GM18861 (cell line): ENCODE results near the gene BBOX1.
"Not testable (repeated sequence)": the region's sequence is repeated elsewhere in the genome, so short reads cannot be mapped to it uniquely, and the experiment has no call there.

Experiments
- ATAC-seq: cut with Tn5 transposase; IDR thresholded peaks from one replicate; pipeline ENCODE4 v1.9.1; 2021; ENCODE audit not compliant: unreplicated experiment

Gene BBOX1

DNA sequence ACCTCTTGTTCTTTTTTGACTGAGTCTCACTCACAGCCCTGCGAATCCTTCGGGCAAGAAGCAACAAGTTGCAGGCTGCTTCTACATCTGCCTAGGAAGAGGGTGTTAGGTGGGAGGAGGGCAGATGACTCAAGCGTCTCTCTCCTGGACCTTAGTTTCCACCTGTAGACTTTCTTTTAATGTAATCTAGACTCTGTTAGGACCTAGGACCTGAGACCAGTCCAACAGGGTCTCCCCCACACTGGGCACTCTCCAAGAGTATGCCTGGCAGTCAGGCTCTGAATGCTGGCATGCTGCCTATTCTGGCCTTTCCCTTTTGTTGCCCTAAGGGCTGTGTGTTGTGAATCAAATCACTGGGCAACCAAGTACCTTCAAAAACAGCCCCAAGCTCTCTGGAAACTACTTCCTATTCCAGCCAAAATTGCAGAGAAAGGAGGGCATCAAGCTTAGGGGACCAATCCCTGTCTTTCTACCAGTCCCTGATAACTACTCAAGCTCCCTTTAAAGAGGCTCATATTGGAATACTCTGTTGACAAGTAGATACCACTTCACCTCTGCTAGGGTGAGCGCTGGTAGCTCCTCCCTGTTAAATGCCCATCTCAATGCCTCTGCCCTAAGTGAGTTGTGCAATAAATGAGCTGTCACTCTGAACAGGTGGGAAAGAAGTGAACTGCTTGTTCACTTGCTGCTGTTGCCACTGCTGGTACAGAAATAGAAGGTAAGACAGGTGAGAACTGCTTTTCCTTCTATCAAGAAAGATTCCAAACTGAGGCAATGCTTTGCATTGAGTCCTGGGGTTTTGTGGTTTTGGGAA, at the start of gene BBOX1:
BBOX1 (plus strand) TSS at position 514 of the 814 bp plus-strand sequence. CDS start 14,616 bp downstream, outside the sequence.
- no peak for ATAC-seq

DNA sequence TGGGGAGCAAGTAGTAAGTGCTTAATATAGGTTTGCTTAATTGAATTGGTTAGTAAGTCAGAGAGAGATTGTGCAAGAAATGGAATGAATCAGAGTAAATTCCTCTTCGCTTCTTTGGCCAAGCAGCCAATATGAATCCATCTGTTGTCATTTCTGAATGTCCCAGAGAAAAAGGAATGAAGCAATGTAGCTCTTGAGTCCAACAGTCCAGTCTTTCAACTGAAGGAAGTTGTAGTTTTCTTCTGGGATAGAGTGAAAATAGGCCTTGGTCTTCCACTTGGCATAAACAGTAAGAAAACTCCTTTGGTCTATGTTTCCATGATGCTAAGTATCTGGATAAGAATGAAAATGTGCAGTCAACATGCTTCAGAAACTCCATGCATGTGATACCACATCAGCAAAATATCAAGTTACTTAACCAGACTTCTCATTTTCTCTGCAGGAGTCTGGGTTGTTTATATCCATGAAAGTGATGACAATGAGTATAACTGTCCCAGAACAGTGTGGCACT, 48.5 kb upstream of the BBOX1 start:
- ATAC-seq = no peak

GRCh38 chr11:26993965-26994457, 46.6 kb upstream of the BBOX1 start, which contains the start of gene FIBIN:
Gene FIBIN (plus strand): TSS chr11:26994112. CDS start chr11:26994527, 415 bp downstream.
- ATAC-seq = no peak

DNA sequence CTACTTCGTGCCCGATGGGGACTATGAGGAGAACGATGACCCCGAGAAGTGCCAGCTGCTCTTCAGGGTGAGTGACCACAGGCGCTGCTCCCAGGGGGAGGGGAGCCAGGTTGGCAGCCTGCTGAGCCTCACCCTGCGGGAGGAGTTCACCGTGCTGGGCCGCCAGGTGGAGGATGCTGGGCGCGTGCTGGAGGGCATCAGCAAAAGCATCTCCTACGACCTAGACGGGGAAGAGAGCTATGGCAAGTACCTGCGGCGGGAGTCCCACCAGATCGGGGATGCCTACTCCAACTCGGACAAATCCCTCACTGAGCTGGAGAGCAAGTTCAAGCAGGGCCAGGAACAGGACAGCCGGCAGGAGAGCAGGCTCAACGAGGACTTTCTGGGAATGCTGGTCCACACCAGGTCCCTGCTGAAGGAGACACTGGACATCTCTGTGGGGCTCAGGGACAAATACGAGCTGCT, 46.0 kb upstream of the BBOX1 start:
- ATAC-seq = no peak

DNA sequence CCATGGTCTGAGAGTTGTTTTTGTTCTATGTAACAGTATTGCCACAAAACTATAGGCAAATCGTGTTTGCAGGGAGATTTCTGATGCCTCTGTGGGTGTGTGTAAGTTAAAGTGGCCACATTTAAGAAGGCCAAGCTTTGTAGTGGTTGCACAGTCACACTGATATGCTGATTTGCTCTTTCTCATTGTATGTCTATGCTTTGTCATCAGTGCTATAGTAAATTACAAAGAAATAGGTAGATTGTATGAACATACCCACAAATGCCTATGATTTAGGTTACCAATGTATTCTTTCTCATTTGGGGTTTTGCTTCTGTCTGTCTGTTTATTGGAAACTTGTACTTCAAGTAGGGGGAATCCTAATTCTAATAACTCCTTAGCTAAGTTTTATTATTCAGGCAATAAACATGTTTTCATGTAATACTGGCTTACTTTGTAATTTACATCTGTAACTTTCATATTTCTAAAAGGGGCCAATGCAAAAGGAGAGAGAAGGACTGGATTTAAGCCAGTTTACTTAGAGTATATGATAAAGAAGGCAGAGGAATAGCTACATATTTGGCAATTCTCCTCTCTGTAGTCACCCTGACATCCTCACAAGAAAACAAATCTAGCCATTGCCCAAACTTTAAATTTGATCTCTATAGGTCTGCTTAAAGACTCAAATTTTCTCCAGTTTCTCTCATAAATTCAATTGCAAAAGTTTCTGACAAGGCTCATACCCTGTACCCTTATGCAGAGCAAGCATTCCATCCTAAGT, 44.7 kb upstream of the BBOX1 start:
- ATAC-seq = no peak

DNA sequence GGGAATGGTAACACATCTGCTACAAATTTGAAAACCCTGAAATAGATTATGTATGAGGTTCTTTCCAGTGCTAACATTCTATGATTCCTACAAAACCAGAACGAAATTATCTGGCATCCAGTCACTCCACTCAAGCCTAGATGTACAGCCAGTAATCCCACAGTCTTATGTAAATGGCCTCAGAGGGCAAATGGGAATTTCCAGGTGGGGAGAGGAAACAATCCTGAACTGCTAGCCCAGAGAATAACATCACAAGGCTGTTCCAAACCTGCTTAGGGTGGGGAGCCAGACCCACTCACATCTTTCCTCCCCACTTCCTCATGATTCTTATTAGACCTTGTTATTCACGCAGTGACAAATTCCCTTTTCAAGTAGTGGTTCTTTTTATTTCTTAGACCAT, 43.2 kb upstream of the BBOX1 start:
- ATAC-seq = no peak

DNA sequence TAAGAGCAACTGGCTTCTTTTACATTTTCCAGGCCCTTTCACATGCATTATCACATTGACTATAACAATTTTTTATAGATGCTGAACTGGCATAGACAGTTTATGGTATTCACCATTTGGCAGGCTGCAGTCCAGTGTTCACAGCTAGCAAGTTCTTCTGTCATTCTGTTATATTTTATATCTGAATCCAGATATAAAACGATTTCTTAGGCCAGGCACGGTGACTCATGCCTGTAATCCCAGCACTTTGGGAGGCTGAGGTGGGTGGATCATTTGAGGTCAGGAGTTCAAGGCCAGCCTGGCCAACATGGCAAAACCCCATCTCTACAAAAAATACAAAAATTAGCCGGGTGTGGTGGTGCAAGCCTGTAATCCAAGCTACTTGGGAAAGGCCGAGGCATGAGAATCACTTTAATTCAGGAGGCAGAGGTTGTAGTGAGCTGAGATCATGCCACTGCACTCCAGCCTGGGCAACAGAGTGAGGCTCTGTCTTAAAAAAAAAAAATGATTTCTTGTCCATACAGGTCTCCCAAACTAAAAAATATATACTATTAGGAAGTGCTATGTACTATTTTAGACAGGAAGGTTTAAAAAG, 39.4 kb upstream of the BBOX1 start:
- not testable (repeated sequence) for ATAC-seq

GRCh38 chr11:27002431-27002830, 38.2 kb upstream of the BBOX1 start:
- ATAC-seq = no peak

- no peak for ATAC-seq
These were observed 37.8 kb upstream of the BBOX1 start for GRCh38 chr11:27002838-27003237.

GRCh38 chr11:27004103-27004502, 36.5 kb upstream of the BBOX1 start:
- no peak for ATAC-seq

DNA sequence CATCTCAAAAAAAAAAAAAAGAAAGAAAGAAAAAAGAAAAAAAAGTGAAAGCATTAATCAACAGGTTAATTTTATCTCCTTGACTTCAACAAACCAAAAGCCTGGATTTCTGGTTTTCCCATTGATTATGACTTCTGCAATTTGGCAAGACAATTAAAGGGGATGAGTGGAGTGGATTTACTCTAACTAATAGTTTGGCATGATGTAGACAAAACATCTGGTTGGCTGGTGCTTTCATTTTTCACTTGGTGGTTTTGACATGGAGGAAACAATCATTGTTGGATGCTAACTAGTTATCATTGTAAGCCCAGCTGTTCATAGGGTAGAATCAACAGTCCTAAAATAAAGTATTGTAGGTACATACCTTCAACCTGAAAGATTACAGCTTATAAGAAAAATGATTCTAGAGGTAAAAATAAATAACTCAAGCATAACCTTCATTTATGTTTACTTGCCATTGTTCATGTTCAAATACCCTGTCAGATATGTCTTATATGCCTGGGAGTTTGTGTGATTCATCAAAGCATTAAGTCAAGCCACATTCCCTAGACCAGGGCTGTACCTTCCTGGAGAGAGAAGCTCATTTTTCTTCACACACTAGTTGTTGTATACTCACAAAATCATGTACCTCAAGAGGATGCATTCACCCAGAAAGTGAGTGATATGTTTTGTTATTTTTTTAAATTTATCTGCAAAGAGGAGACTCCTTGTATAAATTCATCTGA, 31.6 kb upstream of the BBOX1 start:
- no peak for ATAC-seq

DNA sequence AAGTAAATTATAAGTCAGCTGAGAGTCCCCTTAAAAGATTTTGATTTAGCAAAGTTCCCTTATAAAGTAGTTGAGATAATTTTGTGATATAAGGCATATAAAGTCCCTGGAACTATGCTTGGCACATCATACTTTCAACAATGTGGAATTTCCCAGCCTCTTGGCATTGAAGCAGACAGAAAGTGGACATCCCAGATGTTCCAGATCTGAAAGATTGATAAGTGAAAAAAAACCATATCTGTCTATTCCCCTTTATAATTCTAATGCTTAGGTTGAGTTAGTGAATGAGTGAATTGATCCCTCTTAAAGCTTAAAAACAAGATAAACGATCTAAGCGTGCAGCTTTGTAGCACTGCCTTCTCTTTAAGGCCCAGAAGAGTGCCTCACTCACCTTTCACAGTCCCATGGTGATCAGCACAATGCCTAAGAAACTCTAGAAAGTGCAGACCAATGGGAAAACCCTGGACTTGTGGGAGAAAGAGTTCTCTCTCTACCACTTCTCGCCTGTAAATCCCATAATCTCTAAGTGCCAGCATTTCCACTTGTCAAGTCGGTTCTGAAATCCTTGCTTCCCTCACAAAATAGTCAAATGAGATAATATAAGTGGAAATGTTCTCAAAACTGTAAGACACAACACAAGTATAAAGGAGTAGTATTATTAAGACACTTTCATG, 28.9 kb upstream of the BBOX1 start:
- ATAC-seq = no peak

- no peak for ATAC-seq
These were observed 28.2 kb upstream of the BBOX1 start for GRCh38 chr11:27012234-27012921.

- no peak for ATAC-seq
These were observed 26.7 kb upstream of the BBOX1 start for GRCh38 chr11:27013781-27014361.

DNA sequence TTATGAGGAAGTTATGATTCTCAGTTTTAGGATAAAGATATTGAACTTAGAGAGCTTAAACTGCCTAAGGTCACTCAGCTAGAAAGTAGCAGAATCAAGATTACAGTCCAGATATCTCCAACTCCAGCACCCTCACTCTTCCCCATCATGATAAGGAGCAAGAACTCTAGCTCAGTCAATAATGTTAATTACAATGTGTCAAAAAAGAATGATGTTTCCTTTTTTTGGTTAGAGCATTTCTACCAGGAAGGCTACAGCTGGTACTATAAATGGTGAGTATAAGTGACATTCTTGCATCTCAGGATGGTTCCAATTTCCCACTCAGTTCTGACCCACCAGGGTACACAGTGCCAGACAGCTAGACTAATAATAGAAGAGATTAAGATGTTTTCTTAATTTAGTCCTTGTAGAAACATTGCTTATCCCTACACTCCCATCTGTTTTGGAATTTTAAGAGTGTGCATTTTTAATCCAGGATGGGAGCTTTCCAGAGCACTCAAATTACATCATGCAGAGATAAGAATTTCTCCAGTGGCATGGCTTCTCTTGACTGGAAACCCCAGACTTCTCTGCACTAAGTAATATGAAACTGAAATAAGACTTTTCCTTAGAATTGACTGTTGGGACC, 21.6 kb upstream of the BBOX1 start:
- no peak for ATAC-seq

DNA sequence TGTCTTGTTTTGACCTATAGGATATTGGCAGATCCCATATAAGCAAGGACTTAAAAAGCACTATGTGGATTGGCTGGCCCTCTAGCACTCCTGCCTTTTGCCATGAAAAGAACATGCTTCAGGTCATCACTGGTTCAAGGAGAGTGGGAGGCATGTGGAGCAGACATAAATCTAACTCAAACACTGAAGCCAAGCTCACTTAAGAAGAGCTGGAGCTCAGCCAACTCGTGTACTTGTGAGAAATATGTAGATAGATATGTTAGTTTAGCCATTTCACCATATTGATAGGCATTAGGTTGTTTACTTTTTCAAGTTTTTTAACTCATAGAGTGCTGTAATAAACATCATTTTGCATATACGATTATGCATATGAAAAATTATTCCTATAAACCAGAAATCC, 19.9 kb upstream of the BBOX1 start:
- no peak for ATAC-seq

GRCh38 chr11:27022659-27023251, 17.9 kb upstream of the BBOX1 start:
- no peak for ATAC-seq

DNA sequence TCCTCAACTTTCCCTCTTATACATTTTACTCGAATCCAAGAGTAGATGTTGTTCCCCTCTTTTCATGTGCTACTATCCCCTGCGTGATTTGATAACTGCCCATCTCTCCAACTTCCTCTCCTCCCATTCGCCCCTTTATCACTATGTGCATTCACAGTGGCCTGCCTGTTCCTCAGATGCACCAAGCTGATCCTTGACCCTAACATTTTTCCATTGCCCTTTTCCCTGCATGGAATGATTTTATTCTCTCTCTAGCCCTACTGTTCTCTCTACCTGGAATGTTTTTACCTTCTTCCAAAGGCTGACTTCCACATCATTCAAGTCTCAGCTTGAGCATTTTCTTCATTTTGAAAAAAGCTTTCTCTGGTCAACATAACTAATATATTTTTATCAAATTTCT, 15.8 kb upstream of the BBOX1 start:
- no peak for ATAC-seq
